ENCODE measurements around the gene CUX1.

DNA sequence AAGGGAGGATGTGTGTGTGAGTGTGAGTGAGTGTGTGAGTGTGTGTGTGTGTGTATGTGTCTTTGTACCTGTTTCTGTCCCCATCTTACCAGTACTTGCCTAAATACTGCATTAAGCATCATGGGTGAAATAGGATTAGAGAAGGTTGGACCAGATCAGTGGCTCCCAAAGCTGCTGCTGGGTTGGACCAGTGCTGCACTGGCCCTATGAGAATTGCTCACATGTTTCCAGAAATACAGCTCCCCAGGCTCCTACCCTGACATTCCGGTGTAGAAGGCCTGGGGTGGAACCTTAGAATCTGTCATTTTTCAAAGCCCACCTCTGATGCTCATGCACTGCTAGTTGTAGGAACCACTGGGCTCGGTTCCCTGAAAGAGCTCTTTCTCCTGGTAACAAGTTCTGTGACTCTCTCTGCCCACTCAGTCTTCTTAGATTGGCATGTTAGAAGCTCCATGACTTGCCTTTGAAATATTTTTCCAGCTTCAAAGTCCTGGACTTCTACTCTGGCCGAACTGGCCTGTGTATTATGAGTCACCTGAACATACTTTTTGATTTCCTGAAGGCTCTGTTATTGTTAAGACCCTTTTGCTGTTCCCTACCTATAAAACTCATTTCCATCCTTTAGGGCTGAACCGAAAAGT, 224.7 kb downstream of the CUX1 start:
- TF ChIP-seq ZBTB21 (tag by site-specific recombination; IDR thresholded peaks at IDR 0.05): no peak
- no peak for TF ChIP-seq ZNF596 (tag by site-specific recombination; IDR thresholded peaks at IDR 0.05)
- TF ChIP-seq, protein P1, sequence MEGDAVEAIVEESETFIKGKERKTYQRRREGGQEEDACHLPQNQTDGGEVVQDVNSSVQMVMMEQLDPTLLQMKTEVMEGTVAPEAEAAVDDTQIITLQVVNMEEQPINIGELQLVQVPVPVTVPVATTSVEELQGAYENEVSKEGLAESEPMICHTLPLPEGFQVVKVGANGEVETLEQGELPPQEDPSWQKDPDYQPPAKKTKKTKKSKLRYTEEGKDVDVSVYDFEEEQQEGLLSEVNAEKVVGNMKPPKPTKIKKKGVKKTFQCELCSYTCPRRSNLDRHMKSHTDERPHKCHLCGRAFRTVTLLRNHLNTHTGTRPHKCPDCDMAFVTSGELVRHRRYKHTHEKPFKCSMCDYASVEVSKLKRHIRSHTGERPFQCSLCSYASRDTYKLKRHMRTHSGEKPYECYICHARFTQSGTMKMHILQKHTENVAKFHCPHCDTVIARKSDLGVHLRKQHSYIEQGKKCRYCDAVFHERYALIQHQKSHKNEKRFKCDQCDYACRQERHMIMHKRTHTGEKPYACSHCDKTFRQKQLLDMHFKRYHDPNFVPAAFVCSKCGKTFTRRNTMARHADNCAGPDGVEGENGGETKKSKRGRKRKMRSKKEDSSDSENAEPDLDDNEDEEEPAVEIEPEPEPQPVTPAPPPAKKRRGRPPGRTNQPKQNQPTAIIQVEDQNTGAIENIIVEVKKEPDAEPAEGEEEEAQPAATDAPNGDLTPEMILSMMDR (tag by site-specific recombination; IDR thresholded peaks at IDR 0.05): no peak
- TF ChIP-seq RBAK (tag by site-specific recombination; IDR thresholded peaks at IDR 0.05): no peak
- no peak for TF ChIP-seq HOXD13 (CRISPR knock-in tag; IDR thresholded peaks at IDR 0.05; ENCODE audit: borderline replicate concordance)
- TF ChIP-seq ZNF121 (tag by site-specific recombination; IDR thresholded peaks at IDR 0.05): no peak
- TF ChIP-seq, protein P2, sequence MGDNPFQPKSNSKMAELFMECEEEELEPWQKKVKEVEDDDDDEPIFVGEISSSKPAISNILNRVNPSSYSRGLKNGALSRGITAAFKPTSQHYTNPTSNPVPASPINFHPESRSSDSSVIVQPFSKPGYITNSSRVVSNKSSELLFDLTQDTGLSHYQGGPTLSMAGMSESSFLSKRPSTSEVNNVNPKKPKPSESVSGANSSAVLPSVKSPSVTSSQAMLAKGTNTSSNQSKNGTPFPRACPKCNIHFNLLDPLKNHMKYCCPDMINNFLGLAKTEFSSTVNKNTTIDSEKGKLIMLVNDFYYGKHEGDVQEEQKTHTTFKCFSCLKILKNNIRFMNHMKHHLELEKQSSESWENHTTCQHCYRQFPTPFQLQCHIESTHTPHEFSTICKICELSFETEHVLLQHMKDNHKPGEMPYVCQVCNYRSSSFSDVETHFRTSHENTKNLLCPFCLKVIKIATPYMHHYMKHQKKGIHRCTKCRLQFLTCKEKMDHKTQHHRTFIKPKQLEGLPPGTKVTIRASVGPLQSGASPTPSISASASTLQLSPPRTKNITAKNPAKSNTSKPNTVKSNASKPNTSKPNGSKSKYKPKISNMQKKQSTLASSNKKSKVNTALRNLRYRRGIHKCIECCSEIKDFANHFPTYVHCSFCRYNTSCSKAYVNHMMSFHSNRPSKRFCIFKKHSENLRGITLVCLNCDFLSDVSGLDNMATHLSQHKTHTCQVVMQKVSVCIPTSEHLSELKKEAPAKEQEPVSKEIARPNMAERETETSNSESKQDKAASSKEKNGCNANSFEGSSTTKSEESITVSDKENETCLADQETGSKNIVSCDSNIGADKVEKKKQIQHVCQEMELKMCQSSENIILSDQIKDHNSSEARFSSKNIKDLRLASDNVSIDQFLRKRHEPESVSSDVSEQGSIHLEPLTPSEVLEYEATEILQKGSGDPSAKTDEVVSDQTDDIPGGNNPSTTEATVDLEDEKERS (tag by site-specific recombination; IDR thresholded peaks at IDR 0.05): no peak
- no peak for TF ChIP-seq TCF7L2 (IDR thresholded peaks at IDR 0.05; ENCODE audit: borderline replicate concordance, low read depth, low read length)
- no peak for TF ChIP-seq KLF9 (tag by site-specific recombination; IDR thresholded peaks at IDR 0.05; ENCODE audit: low read depth)
- TF ChIP-seq ZNF514 (tag by site-specific recombination; IDR thresholded peaks at IDR 0.05): no peak
- TF ChIP-seq ZBTB17 (tag by site-specific recombination; IDR thresholded peaks at IDR 0.05): no peak
- TF ChIP-seq, protein P3, sequence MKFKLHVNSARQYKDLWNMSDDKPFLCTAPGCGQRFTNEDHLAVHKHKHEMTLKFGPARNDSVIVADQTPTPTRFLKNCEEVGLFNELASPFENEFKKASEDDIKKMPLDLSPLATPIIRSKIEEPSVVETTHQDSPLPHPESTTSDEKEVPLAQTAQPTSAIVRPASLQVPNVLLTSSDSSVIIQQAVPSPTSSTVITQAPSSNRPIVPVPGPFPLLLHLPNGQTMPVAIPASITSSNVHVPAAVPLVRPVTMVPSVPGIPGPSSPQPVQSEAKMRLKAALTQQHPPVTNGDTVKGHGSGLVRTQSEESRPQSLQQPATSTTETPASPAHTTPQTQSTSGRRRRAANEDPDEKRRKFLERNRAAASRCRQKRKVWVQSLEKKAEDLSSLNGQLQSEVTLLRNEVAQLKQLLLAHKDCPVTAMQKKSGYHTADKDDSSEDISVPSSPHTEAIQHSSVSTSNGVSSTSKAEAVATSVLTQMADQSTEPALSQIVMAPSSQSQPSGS (tag by site-specific recombination; IDR thresholded peaks at IDR 0.05; ENCODE audit: low read depth): no peak
- TF ChIP-seq, protein P4, sequence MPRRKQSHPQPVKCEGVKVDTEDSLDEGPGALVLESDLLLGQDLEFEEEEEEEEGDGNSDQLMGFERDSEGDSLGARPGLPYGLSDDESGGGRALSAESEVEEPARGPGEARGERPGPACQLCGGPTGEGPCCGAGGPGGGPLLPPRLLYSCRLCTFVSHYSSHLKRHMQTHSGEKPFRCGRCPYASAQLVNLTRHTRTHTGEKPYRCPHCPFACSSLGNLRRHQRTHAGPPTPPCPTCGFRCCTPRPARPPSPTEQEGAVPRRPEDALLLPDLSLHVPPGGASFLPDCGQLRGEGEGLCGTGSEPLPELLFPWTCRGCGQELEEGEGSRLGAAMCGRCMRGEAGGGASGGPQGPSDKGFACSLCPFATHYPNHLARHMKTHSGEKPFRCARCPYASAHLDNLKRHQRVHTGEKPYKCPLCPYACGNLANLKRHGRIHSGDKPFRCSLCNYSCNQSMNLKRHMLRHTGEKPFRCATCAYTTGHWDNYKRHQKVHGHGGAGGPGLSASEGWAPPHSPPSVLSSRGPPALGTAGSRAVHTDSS (tag by site-specific recombination; IDR thresholded peaks at IDR 0.05): no peak
